Activated CD4-positive, alpha-beta T cell treated with anti-CD3 and anti-CD28 coated beads for 24 hours (primary cell): Measurements from ENCODE around the gene FAM120B.

Source experiments
- DNase-seq, 2 donors: peaks; one replicate each; pipeline ENCODE4 v3.0.0-alpha.2; 2020; ENCODE audit warnings: low read depth in 2 of 2

Gene FAM120B

GRCh38 chr6:170286934-170287265, 19.7 kb upstream of the FAM120B start:
- DNase-seq: no peak

- no peak for DNase-seq
Observed at GRCh38 chr6:170287371-170287876, 19.1 kb upstream of the FAM120B start.

GRCh38 chr6:170288091-170288631, 18.4 kb upstream of the FAM120B start:
- DNase-seq: no peak

GRCh38 chr6:170288852-170289179, 17.7 kb upstream of the FAM120B start:
- DNase-seq: no peak

- DNase-seq: no peak
Observed at GRCh38 chr6:170289180-170289931, 17.2 kb upstream of the FAM120B start.

GRCh38 chr6:170289951-170290295, 16.6 kb upstream of the FAM120B start:
- no peak for DNase-seq

- no peak for DNase-seq
Observed at GRCh38 chr6:170290296-170291128, 16.0 kb upstream of the FAM120B start, which contains the start of gene DLL1. DLL1 (minus strand) TSS chr6:170291078; CDS start chr6:170290139, 939 bp downstream.

GRCh38 chr6:170291271-170292110, 15.1 kb upstream of the FAM120B start:
- DNase-seq: no peak

- DNase-seq: no peak
Observed at GRCh38 chr6:170292111-170292406, 14.5 kb upstream of the FAM120B start.

GRCh38 chr6:170292407-170293158, 14.0 kb upstream of the FAM120B start:
- no peak for DNase-seq

GRCh38 chr6:170293341-170294231, 13.0 kb upstream of the FAM120B start:
- no peak for DNase-seq

GRCh38 chr6:170294298-170294730, 12.2 kb upstream of the FAM120B start:
- DNase-seq: no peak

- no peak for DNase-seq
Observed at GRCh38 chr6:170294813-170295509, 11.6 kb upstream of the FAM120B start.

- DNase-seq: peak in 1 of 2 donors; percentile 40
Observed at GRCh38 chr6:170295510-170296422, 10.8 kb upstream of the FAM120B start.

- DNase-seq: no peak
Observed at GRCh38 chr6:170296423-170296745, 10.2 kb upstream of the FAM120B start.

GRCh38 chr6:170296746-170297575, 9.6 kb upstream of the FAM120B start:
- no peak for DNase-seq

- no peak for DNase-seq
Observed at GRCh38 chr6:170297576-170298330, 8.8 kb upstream of the FAM120B start.
